Muscle layer of duodenum (tissue), 2 donors: ENCODE measurements around the gene DCTN3.

ENCODE experiments used
- H3K27ac ChIP-seq: one replicate; pipeline ENCODE4 v1.7.0; 2013; ENCODE audit warnings: mild to moderate bottlenecking, low read length
- H3K27me3 ChIP-seq: one replicate; pipeline ENCODE4 v1.7.0; 2013; ENCODE audit warnings: low read depth, mild to moderate bottlenecking, control low read depth, low read length
- H3K36me3 ChIP-seq, 2 donors: one replicate each; pipeline ENCODE4 v1.7.0; 2013; ENCODE audit warnings: low read length in 2 of 2, control low read depth in 1 of 2, mild to moderate bottlenecking in 1 of 2; ENCODE audit not compliant: insufficient read depth in 2 of 2, control insufficient read depth in 1 of 2
- H3K4me1 ChIP-seq, 2 donors: one replicate each; pipeline ENCODE4 v1.7.0; 2013; ENCODE audit warnings: low read length in 2 of 2, mild to moderate bottlenecking in 2 of 2, control low read depth in 1 of 2, moderate library complexity in 1 of 2; ENCODE audit not compliant: insufficient read depth in 2 of 2, control insufficient read depth in 1 of 2
- H3K4me3 ChIP-seq, 2 donors: one replicate each; pipeline ENCODE4 v1.7.0; 2013; ENCODE audit warnings: low read length in 2 of 2, low read depth in 1 of 2, mild to moderate bottlenecking in 1 of 2
- H3K9me3 ChIP-seq, 2 donors: one replicate each; pipeline ENCODE4 v1.7.0; 2013; ENCODE audit warnings: low read length in 2 of 2, control low read depth in 1 of 2, mild to moderate bottlenecking in 1 of 2; ENCODE audit not compliant: control insufficient read depth in 1 of 2
- donor health status: healthy.

The DCTN3 gene

DNA sequence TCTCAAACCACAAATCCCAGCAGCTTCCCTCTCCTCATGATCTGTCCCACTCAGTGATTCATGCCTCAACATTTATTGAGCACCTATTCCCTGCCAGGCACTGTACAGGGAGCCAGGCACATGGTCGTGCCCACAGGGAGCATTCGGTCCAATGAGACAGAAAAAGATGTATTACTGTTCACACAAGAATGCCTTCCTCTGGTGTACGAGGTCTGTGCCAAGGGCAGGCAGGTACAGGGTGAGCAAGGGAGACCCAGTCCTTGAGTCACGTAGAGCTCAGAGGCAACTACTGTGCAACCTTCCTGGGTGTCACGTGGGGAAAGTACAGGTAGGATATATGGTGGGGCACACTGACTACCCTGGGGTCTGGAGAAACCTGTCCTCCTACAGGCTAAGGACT lies 35.3 kb downstream of the DCTN3 start:
- Histone ChIP-seq H3K27ac (no peak overlapping the region), H3K4me3 (no peak overlapping the region), H3K4me1 (peaks cover 0 to 15% of the 10 kb centered on the region in 2 donors), H3K36me3 (no peaks in the 10 kb centered on the region), H3K27me3 (peaks cover 49% of the 10 kb centered on the region), H3K9me3 (no peaks in the 10 kb centered on the region)

DNA sequence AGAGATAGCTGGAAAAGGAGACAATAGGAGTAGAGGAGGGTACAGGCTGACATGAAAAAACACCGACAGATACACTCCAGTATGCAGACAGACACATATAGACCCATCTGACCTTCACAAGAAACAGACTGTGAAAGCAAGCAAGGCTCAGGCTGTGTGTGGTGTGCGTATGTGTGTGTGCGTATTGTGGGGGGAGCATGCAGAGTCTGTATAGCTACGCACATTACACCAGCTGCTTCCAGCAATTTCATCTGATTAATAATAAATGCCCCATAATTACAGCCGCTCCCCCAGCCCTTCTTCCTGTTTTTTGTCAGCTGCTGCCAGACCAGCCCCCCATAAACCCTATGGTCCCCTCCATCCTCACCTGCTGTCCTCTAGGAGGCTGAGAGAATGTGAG lies 37.5 kb downstream of the DCTN3 start:
- no peaks in the 10 kb centered on the region for H3K36me3 ChIP-seq
- no peak overlapping the region for H3K4me3 ChIP-seq
- peaks cover 0 to 13% of the 10 kb centered on the region in 2 donors for H3K4me1 ChIP-seq
- peaks cover 48% of the 10 kb centered on the region for H3K27me3 ChIP-seq
- H3K27ac ChIP-seq = no peak overlapping the region
- no peaks in the 10 kb centered on the region for H3K9me3 ChIP-seq

DNA sequence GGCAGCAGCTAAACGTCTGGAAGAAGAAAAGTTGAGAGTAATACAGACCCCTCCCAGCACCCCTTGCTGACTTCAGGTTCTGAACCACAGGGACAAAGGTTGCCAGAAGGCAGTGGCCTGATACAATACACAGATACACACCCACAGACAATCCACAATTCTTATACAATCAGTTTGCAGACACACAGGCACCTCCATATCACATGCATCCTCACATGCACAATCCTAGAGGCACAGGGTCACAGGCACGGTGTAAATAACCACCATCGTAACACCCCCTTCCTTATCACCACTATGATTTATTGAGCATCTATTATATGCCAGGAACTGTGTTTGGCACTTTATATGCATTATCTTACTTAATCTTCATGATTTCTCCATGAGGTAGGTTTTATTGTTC lies 39.0 kb downstream of the DCTN3 start:
- Histone ChIP-seq H3K27me3 (peaks cover 41% of the 10 kb centered on the region), H3K4me1 (peaks cover 0 to 13% of the 10 kb centered on the region in 2 donors), H3K27ac (no peak overlapping the region), H3K9me3 (no peaks in the 10 kb centered on the region), H3K36me3 (no peaks in the 10 kb centered on the region), H3K4me3 (no peak overlapping the region)

DNA sequence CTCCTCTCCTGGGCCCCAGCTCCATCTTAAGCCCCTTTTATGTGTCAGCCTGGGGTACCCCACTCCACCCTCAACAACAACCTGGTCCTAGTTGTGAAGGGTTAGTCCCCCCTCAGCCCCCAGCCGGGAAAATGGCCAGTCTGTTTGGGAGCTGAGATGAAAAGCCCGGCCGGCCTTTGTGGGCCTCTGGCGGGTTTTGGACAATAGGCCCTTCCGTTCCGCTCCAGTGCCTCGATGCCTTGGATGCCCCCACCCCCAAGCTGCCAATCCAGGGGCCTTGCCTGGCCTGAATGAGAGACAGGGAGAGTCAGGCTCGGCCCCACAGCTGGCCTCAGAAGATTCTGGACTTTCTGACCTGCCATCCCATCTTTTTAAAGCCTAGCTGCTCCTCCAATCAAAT lies 39.9 kb downstream of the DCTN3 start:
- no peak overlapping the region for H3K27ac ChIP-seq
- peaks cover 32% of the 10 kb centered on the region for H3K27me3 ChIP-seq
- H3K36me3 ChIP-seq = no peaks in the 10 kb centered on the region
- no peaks in the 10 kb centered on the region for H3K9me3 ChIP-seq
- H3K4me1 ChIP-seq = peaks cover 0 to 13% of the 10 kb centered on the region in 2 donors
- H3K4me3 ChIP-seq = no peak overlapping the region

DNA sequence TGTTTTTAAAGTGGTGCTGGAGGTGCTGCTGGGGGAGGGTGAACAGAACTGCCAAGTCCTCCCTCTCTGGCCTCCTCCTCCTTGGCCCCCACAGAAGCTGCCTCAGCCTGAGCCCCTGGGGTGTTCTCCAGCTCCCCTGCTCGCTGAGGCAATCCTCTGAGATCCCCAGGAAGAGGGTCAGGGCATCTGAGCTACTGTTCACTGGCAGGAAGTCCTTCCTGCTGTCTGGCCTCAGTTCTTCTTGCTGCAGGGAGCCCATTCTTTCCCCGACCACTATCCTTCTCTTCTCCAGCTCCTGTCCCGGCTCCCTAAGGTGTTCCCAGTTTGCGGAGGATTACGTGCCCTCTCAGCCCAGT lies 40.5 kb downstream of the DCTN3 start:
- Histone ChIP-seq H3K27ac (no peak overlapping the region), H3K4me3 (no peak overlapping the region)

DNA sequence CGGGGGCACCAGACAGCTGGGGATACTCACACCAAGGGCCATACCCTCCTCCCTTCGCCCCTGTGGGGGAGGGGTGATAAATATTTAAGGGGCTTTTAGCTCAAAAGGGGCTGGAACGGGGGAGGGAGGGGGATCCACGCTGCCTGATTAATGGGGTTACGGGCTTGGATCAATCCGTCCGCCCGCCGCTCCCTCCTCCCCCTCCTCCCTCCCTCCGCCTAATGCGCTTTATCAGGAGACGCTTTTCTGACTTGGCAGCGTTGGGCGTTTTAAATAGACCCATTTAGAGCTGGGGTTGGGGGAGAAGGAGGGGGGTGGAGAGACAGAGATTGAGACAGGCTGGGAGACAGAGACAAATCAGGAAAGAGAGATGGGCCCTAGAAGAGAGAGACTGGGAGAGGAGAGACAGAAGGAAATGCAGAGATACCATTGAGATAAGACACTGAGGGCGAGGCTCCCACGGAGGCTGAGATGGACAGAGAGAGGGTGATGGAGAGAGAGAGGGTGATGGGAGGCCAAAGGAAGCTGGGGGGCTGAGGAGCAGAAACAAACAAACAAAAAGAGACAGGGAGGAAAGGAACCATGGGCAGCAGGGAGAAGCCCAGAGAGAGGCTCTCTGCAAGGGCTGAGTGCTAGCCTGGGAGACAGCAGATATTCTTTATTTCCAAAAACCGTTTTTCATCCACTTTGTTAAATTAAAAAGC lies 41.0 kb downstream of the DCTN3 start:
- Histone ChIP-seq H3K4me1 (peaks cover 0 to 13% of the 10 kb centered on the region in 2 donors), H3K4me3 (no peak overlapping the region), H3K36me3 (no peaks in the 10 kb centered on the region), H3K9me3 (no peaks in the 10 kb centered on the region), H3K27ac (no peak overlapping the region), H3K27me3 (peaks cover 25% of the 10 kb centered on the region)

More for the DNA sequence above, 40.5 kb downstream of the DCTN3 start:
- Histone ChIP-seq H3K36me3 (no peaks in the 10 kb centered on the region), H3K9me3 (no peaks in the 10 kb centered on the region), H3K4me1 (peaks cover 0 to 13% of the 10 kb centered on the region in 2 donors), H3K27me3 (peaks cover 28% of the 10 kb centered on the region)

DNA sequence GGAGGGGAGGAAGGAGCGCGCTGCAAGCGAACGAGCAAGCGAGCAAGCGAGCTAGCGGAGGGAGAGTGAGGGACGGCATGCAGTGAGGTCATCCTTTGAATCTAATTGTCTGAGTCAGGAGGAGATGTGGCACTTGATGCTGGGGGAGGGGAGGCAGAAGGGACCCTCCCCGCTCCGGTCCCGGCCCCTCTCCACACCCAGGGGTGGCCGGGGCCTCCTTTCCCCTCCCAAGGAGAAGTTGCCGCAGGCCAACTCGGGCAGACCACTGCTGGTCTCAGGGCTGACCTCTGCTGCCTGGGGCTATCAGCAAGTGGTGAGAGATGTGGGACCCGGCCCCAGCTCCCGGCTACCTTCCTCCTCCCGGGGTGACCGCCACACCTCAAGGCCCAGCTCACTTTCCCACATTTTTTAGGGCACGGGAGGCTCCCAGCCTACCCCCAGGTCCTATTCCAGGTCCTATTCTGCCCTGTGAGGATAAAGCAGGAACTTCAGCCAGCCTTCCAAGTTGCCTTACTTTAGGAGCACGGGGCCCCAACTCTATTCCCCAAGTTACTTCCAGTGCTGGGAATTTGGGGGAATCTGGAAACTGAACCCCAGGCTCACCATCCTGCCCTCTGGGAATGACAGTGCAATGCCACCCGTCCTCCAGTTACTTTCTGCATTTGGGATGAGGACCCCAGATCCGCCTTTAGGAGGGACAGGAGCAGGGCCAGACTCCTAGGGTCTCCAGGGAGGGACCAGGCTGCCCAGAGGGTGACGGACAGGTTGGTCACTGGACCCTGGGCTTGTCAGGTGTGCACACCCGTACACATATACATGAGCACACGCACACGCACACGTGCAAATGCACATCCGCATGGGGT lies 41.8 kb downstream of the DCTN3 start:
- Histone ChIP-seq H3K27me3 (peaks cover 24% of the 10 kb centered on the region), H3K36me3 (no peaks in the 10 kb centered on the region), H3K9me3 (no peaks in the 10 kb centered on the region), H3K4me1 (peaks cover 0 to 13% of the 10 kb centered on the region in 2 donors), H3K27ac (no peak overlapping the region), H3K4me3 (peak overlapping the region in 1 of 2 donors; percentile 39)

DNA sequence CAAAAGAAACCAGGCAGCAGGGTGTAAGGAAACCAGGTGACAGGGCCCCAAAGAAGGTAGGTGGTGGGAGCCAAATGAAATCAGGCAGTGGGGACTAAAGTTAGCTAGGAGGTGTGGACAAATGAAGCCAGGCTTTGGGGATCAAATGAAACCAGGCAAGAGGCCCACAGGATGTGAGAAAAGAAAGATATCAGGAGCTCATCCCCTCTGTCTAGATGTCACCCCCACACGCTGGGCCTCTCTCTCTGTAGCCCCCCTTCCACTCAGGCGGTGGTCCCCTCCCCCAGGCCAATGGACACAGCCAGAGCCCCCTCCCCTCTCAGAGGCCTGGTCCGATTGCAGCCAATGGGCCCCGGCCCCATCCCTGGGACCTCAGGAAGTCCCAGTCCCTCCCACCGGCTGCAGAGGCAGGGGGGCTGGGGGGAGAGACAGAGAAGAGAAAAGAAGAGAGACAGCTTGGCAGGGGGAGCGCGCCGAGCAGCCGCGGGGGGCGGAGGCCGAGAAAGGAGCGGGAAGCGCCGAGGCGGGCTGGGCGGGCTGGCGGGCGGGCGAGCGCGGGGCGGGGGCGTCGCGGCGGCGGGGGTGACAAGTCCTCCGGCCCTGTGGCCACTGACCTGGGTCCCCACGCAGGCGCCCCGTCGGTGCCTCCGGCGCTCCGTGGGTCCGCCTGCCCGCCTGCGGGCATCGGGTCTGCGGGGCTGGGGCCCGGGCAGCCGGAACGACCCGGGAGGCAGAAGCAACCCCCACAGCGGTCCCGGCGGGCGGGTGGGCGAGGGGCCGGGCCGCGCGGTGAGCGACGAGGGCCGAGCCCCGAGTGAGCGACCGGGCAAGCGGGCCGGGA lies 42.7 kb downstream of the DCTN3 start:
- H3K27ac ChIP-seq = no peak overlapping the region
- H3K9me3 ChIP-seq = no peaks in the 10 kb centered on the region
- no peaks in the 10 kb centered on the region for H3K36me3 ChIP-seq
- peaks cover 0 to 13% of the 10 kb centered on the region in 2 donors for H3K4me1 ChIP-seq
- peaks cover 24% of the 10 kb centered on the region for H3K27me3 ChIP-seq
- H3K4me3 ChIP-seq = peak overlapping the region in 1 of 2 donors; percentile 39

DNA sequence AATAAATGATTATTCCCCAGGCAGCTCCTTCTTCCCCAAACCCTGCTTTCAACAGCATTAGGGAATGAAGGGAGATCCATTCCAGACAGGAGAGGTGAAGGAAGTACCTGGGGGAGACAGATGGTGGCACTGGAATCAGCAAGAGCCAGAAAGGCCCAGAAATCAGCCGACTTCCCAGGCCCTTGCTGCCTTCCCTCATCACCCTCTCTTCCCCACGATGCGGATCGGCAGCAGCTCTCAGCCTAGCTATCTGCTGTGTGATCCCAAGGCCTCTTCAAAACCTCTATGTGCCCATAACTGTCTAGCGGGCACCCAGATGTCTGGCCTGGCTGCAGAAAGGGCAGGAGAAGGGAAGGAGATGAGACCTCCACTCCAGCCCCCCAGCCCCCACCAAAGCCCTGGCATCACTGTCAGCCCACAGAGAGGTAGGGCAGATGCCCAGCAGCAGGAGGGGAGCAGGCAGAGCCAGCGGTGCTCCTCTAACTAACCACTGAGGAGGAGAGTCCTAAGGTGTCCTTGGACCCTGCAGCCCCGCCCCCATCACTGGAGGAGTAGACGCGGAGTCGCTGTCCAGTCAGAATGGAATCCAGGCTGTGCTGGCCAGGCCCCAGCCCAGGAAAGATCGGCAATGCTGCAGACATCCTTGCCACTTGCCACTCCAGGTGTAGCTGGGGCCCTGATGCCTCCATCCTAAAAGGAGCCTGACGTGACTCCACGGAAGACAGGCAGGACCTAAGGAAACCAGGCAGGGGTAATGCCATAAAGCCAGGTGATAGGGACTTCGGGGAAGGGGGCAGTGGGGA lies 43.5 kb downstream of the DCTN3 start:
- H3K27me3 ChIP-seq = peaks cover 24% of the 10 kb centered on the region
- H3K9me3 ChIP-seq = no peaks in the 10 kb centered on the region
- no peak overlapping the region for H3K27ac ChIP-seq
- H3K4me3 ChIP-seq = no peak overlapping the region
- peaks cover 0 to 13% of the 10 kb centered on the region in 2 donors for H3K4me1 ChIP-seq
- H3K36me3 ChIP-seq = no peaks in the 10 kb centered on the region

DNA sequence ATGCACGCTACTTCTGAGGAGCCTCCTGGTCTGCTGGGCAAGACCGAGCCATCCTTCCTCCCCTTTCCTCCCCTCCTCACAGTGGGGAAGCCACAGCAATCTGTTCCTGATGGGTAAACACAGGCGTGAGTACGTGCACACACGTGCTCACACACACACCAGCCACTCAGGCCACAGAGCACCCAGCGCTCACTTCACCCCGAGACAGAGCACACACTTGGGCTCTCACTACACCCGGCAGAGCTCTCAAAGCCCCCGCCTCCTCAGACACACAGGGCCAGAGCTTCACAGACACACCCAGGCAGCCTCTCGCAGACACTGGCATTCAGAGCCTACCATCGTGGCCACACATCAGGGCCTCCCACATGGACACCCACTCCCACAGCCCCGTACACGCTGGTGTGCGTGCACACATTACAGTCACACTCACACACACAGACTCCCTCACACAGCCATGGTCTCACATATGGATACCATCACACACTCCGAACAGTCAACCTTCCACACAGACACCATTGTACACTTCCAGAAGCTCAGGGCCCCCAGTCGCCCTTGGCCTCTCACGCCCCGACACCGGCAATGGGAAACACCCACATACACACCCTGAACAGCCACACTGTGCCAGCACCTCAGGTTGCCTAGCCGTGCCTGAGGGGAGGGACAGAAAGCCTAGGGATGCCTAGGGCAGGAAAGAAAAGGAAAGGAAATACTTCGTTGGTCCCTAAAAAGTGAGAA lies 44.3 kb downstream of the DCTN3 start:
- peaks cover 24% of the 10 kb centered on the region for H3K27me3 ChIP-seq
- no peaks in the 10 kb centered on the region for H3K36me3 ChIP-seq
- H3K4me3 ChIP-seq = no peak overlapping the region
- H3K9me3 ChIP-seq = no peaks in the 10 kb centered on the region
- H3K27ac ChIP-seq = no peak overlapping the region
- peaks cover 0 to 13% of the 10 kb centered on the region in 2 donors for H3K4me1 ChIP-seq
